GM06990 (cell line): Measurements from ENCODE around the gene SMTN.
A peak's percentile ranks its signal among the peaks of the same experiment; 100 is the strongest.

ENCODE experiments used
- DNase-seq: peaks from one replicate; pipeline ENCODE4 v3.0.0-alpha.2; 2011; ENCODE audit not compliant: insufficient read length; ENCODE audit errors: extremely low read depth
- H3K27me3 ChIP-seq: replicated peaks from 2 replicates; pipeline ENCODE4 v1.6.0; 2011; ENCODE audit warnings: low read length; ENCODE audit not compliant: control insufficient read depth, insufficient read depth
- H3K36me3 ChIP-seq: 2 replicates; pipeline ENCODE4 v1.5.1; 2011; ENCODE audit warnings: low read length; ENCODE audit not compliant: control insufficient read depth, insufficient read depth
- H3K4me3 ChIP-seq: replicated peaks from 2 replicates; pipeline ENCODE4 v1.5.1; 2011; ENCODE audit warnings: low read depth, mild to moderate bottlenecking, control low read depth, low read length
- TF ChIP-seq, protein P1 (sequence below): IDR thresholded peaks from 2 replicates; pipeline ENCODE4 v1.5.1; 2011; ENCODE audit warnings: low read length, control low read depth, mild to moderate bottlenecking, inconsistent platforms; ENCODE audit not compliant: insufficient read depth, poor library complexity, severe bottlenecking

SMTN gene

GRCh38 chr22:31150615-31151014 is 69.5 kb downstream of the SMTN start:
- no peak for DNase-seq
- TF ChIP-seq, protein P1, sequence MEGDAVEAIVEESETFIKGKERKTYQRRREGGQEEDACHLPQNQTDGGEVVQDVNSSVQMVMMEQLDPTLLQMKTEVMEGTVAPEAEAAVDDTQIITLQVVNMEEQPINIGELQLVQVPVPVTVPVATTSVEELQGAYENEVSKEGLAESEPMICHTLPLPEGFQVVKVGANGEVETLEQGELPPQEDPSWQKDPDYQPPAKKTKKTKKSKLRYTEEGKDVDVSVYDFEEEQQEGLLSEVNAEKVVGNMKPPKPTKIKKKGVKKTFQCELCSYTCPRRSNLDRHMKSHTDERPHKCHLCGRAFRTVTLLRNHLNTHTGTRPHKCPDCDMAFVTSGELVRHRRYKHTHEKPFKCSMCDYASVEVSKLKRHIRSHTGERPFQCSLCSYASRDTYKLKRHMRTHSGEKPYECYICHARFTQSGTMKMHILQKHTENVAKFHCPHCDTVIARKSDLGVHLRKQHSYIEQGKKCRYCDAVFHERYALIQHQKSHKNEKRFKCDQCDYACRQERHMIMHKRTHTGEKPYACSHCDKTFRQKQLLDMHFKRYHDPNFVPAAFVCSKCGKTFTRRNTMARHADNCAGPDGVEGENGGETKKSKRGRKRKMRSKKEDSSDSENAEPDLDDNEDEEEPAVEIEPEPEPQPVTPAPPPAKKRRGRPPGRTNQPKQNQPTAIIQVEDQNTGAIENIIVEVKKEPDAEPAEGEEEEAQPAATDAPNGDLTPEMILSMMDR: peak; percentile 26
- Histone ChIP-seq H3K27me3 (no peaks in the 10 kb centered on the region), H3K4me3 (no peak overlapping the region), H3K36me3 (no peaks in the 10 kb centered on the region)

GRCh38 chr22:31151872-31152271 is 70.8 kb downstream of the SMTN start:
- no peak for DNase-seq
- TF ChIP-seq, protein P1: no peak
- H3K4me3 ChIP-seq: no peak overlapping the region
- H3K36me3 ChIP-seq: no peaks in the 10 kb centered on the region
- H3K27me3 ChIP-seq: no peaks in the 10 kb centered on the region

- Histone ChIP-seq H3K4me3 (no peak overlapping the region), H3K27me3 (no peaks in the 10 kb centered on the region), H3K36me3 (no peaks in the 10 kb centered on the region)
- TF ChIP-seq, protein P1: no peak
- DNase-seq: no peak
Measured at GRCh38 chr22:31153357-31153756, 72.2 kb downstream of the SMTN start.
